ENCODE measurements around the gene ZSWIM9. TPM values are rescaled to one million over a fixed set of nuclear protein-coding genes. Genes with fewer than 3 reads are reported as not detected.

The ZSWIM9 gene
- total RNA-seq, 1 donor from 2014 or later, result 5.4 TPM

DNA sequence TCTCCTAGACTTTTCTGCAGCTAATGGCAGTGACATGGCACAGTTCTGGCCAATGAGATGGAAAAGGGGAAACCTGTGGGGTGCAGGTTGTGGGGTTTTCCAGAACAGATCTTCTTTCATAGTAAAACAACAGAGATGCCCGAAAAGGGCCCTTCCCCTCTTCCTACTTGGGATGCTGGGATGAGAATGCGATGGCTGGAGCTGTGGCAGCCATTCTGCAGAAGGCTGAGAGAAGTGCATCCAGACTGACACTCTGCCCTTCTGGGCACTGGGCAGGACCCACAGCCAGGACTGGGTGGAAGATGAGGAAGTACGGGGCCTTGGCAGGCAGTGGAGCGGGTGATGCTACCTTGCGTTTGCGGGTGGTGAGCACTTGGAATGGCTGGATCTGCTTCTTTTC is 42.9 kb upstream of the ZSWIM9 start:
- no peak overlapping the region for H3K4me3 ChIP-seq
- H3K4me1 ChIP-seq, result no peaks in the 10 kb centered on the region
- H3K36me3 ChIP-seq, result peaks cover 0 to 18% of the 10 kb centered on the region in 2 donors
- H3K27me3 ChIP-seq, result no peaks in the 10 kb centered on the region
- H3K27ac ChIP-seq, result no peak overlapping the region
- DNase-seq (ENCODE audit: extremely low spot score in 2 of 2), result no peak
- no peak for TF ChIP-seq POLR2A (IDR thresholded peaks at IDR 0.05)
- TF ChIP-seq, protein P1, sequence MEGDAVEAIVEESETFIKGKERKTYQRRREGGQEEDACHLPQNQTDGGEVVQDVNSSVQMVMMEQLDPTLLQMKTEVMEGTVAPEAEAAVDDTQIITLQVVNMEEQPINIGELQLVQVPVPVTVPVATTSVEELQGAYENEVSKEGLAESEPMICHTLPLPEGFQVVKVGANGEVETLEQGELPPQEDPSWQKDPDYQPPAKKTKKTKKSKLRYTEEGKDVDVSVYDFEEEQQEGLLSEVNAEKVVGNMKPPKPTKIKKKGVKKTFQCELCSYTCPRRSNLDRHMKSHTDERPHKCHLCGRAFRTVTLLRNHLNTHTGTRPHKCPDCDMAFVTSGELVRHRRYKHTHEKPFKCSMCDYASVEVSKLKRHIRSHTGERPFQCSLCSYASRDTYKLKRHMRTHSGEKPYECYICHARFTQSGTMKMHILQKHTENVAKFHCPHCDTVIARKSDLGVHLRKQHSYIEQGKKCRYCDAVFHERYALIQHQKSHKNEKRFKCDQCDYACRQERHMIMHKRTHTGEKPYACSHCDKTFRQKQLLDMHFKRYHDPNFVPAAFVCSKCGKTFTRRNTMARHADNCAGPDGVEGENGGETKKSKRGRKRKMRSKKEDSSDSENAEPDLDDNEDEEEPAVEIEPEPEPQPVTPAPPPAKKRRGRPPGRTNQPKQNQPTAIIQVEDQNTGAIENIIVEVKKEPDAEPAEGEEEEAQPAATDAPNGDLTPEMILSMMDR (IDR thresholded peaks at IDR 0.05), result no peak
- TF ChIP-seq POLR2AphosphoS5 (IDR thresholded peaks at IDR 0.05; ENCODE audit: insufficient read depth in 1 of 2, low read depth in 1 of 2), result no peak
- intact Hi-C loops (cut with DNase I), result no loop called here
- no peaks in the 10 kb centered on the region for H3K9me3 ChIP-seq

DNA sequence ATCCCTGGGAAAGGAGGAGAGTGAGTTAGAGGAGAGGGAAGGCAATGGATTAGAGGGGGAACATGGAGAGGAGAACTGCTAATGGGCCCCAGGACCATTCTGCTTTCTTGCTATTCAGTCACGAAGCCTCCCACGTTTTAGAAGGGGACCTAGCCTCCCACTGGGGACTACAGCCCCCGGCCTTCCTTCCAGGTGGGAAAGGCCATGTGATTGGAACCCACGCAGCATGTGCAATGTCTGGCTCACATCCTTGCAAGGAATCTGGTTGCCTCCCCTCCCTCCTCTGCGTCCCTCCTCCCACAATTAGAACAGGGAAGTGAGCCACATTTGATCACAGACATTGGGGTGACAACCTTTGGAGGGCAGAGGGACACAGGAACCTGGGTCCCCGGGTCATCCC is 37.4 kb upstream of the ZSWIM9 start:
- TF ChIP-seq, protein P1 (IDR thresholded peaks at IDR 0.05), result no peak
- TF ChIP-seq POLR2AphosphoS5 (IDR thresholded peaks at IDR 0.05; ENCODE audit: insufficient read depth in 1 of 2, low read depth in 1 of 2) (no peak), POLR2A (IDR thresholded peaks at IDR 0.05) (no peak)
- Histone ChIP-seq H3K9me3 (no peaks in the 10 kb centered on the region), H3K27ac (no peak overlapping the region), H3K36me3 (peaks cover 0 to 6% of the 10 kb centered on the region in 2 donors), H3K4me1 (no peaks in the 10 kb centered on the region), H3K27me3 (no peaks in the 10 kb centered on the region), H3K4me3 (no peak overlapping the region)
- intact Hi-C loops (cut with DNase I), result no loop called here
- DNase-seq (ENCODE audit: extremely low spot score in 2 of 2), result no peak

DNA sequence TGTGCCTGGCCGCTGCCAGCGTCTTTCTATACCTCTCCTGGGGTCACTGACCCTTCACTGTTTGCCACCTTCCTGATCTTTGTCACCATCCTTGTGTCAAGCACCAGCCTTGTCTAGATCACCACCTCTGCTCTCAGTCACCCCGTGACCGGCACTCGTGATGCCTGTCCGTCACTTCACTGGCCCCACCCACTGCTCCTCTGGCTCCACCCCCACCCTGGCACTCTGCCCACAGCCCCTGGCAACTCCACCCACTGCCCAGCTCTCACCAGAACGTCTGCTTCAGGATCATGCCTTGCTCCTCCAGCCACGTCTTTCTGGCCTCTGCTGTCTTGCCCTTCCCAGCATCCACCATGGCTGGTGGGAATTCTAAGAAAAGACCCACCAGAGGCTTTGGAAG is 35.1 kb upstream of the ZSWIM9 start:
- H3K27ac ChIP-seq, result no peak overlapping the region
- no peak for TF ChIP-seq POLR2A (IDR thresholded peaks at IDR 0.05)
- no peak for TF ChIP-seq POLR2AphosphoS5 (IDR thresholded peaks at IDR 0.05; ENCODE audit: insufficient read depth in 1 of 2, low read depth in 1 of 2)
- TF ChIP-seq, protein P1 (IDR thresholded peaks at IDR 0.05), result no peak
- no peaks in the 10 kb centered on the region for H3K27me3 ChIP-seq
- no peaks in the 10 kb centered on the region for H3K36me3 ChIP-seq
- no peak overlapping the region for H3K4me3 ChIP-seq
- no peak for DNase-seq (ENCODE audit: extremely low spot score in 2 of 2)
- no peaks in the 10 kb centered on the region for H3K9me3 ChIP-seq
- intact Hi-C loops (cut with DNase I), result no loop called here
- no peaks in the 10 kb centered on the region for H3K4me1 ChIP-seq

DNA sequence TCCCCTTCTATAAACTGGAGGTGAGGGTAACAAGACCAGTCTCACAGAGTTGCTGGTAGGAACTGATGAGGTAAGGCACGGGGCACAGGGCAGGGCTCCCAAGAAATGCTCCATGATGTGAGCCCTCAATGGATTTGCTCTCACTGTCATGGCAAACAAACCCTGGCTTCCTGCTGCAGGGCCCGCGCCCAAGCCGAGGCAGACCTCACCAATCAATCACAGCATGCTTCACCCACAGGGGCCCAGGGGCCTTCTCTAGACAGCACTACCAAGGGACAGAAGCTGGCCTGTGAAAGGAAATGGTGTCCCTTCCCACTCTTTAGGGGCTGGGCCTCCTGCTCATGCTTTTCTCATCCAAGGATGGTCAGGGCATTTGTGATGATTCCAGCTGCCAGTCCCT is 33.9 kb upstream of the ZSWIM9 start:
- H3K27me3 ChIP-seq, result no peaks in the 10 kb centered on the region
- no peak for DNase-seq (ENCODE audit: extremely low spot score in 2 of 2)

DNA sequence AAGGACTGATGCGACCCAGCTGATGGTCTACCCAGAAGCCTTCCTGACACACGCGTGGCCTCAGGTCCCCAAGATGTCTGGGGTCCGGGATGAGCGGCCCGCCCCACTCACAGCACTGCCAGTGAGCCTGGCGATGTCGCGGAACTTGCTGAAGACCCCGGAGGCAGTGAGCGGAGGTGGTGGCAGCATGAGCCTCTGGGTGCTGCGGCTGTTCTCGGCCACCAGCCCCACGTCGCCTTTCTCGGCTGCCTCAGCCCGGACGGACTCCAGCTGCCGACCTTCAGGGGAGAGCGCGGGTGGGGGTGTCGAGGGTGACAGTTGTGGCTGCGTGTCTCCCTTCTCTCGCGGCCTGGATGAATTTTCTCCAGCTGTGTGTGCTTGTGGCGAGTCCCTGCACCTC is 33.1 kb upstream of the ZSWIM9 start:
- Histone ChIP-seq H3K36me3 (no peaks in the 10 kb centered on the region), H3K4me3 (no peak overlapping the region), H3K27me3 (no peaks in the 10 kb centered on the region), H3K27ac (no peak overlapping the region), H3K4me1 (no peaks in the 10 kb centered on the region), H3K9me3 (no peaks in the 10 kb centered on the region)
- TF ChIP-seq, protein P1 (IDR thresholded peaks at IDR 0.05), result no peak
- no peak for DNase-seq (ENCODE audit: extremely low spot score in 2 of 2)
- intact Hi-C loops (cut with DNase I), result no loop called here

More for the DNA sequence above, 33.9 kb upstream of the ZSWIM9 start:
- Histone ChIP-seq H3K4me1 (no peaks in the 10 kb centered on the region), H3K36me3 (no peaks in the 10 kb centered on the region), H3K27ac (no peak overlapping the region), H3K9me3 (no peaks in the 10 kb centered on the region), H3K4me3 (no peak overlapping the region)
- intact Hi-C loops (cut with DNase I), result no loop called here
- TF ChIP-seq, protein P1 (IDR thresholded peaks at IDR 0.05), result no peak

All from vagina (tissue), 2 donors.